NCI-H524 (cell line): Measurements from ENCODE around the gene LSM14B.
"Not testable (repeated sequence)": the region's sequence is repeated elsewhere in the genome, so short reads cannot be mapped to it uniquely, and the experiment has no call there.

ENCODE experiments used
- DNase-seq, 2 experiments: peaks; one replicate each; lab custom pipeline; 2025; lab: John Stamatoyannopoulos, UW

LSM14B gene

GRCh38 chr20:62147125-62147524 is 24.9 kb downstream of the LSM14B start:
- no peak for DNase-seq

- DNase-seq, result no peak
Observed at GRCh38 chr20:62147528-62147927, 25.3 kb downstream of the LSM14B start.

GRCh38 chr20:62148383-62148782 is 26.1 kb downstream of the LSM14B start:
- DNase-seq, result not testable (repeated sequence)

GRCh38 chr20:62148908-62149314 is 26.6 kb downstream of the LSM14B start:
- DNase-seq, result no peak

DNA sequence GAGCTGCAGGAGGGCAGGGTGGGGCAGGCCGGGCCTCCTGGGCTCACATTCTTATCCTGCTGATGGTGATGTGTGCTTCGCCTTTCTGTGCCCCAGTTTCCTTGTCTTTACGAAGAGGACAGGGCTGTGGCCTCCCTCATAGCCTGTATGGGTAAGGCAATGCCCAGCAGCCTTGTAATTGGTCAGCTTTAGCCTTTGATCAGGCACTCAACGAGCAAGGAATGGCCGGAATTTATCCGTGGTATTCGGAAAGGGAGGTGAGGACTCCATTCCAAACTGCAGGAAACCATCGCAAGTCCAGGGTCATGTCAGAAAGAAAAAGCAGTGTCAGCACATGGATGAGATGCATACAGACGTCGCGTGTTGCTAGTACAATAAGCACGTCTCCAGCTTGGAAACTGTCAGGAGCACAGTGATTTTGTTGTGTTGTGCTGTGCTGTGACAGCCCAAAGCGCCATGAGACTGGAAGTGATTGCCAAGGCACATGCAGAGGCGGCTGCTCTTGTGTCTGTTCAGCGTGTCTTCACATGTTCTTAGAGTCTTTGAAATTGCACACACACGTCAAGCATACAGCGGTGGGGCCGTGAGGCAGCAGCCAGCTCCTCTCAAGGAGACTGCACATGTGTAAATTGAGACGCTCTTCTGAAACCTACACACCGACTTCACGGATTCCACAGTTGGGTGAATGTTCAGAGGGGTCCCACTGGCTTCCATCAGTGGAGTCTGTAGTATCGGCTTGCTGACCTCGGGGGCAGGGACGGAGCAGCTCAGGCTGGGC is 27.4 kb downstream of the LSM14B start:
- DNase-seq, result no peak

DNA sequence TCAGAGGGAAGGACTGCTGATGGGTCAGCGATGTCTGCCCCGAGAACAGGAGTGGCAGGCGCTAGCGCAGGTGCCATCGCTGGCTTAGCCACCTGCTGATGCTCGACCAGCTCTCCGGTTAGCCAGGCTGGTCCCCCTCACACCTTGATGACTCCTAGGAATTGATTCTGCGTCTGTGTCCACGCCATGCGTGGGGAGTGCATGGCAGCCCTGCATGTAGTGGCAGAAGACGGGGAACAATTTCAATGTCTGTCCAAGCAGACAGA is 28.0 kb downstream of the LSM14B start:
- no peak for DNase-seq

- no peak for DNase-seq
Observed at GRCh38 chr20:62151225-62151624, 28.9 kb downstream of the LSM14B start.

GRCh38 chr20:62151835-62152364 is 29.6 kb downstream of the LSM14B start:
- no peak for DNase-seq

DNA sequence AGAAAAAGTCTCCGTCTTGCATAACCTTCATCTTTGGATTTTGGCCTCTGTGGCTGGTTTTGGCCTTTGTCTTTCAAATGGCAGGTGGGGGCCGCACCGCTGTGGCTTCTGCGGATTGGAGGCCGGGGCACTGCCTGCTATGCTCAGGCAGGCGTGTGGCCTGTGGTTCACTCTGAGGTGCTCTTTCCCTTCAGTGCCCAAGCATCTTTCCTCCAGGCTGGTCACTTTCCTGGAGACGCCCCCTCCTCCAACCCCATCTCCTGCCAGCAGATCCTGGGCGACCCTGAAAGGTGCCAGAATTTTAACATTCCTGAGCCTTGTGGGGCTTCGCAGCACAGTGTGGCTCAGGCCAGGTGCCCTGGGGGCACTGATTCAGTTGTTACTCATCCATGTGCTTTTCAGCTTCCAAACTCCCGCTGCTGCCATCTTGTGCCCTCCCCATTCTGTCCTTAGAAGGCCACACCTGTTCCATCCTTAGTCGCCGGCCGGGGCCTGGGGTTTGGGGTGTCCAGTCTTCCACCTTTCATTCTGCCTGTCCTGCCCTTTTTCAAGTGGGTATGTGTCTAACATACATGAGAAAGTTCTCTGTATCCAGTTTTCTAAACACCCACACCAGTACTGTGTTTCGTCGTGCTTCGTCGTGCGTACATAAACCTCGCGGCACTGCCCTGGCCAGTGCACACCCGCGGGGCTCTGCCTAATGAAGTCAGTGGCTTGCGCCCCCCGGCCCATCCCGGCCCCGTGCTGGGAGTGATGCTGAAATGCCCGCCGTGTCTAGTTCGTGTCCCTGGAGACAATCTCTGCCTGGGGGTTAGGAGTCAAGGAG is 33.4 kb downstream of the LSM14B start:
- no peak for DNase-seq

DNA sequence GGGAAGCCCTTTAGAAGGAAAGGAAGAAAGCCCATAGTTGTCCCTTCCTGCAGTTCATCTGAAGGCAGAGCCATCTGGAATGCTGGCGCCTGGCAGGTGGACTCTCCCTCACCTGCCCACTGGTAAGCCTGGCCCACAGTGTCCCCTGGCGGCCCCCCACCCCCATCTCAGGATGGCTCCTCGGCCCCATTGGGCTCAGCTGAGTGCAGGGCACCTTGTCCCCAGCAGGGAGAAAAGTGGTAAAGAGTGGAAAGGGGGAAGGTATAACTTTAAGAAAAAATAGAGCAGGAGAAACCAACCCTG is 33.9 kb downstream of the LSM14B start:
- DNase-seq, result no peak

- DNase-seq, result peak; percentile 47 to 74
Observed at GRCh38 chr20:62156592-62157386, 34.5 kb downstream of the LSM14B start.

- no peak for DNase-seq
Observed at GRCh38 chr20:62157387-62158087, 35.3 kb downstream of the LSM14B start.

- DNase-seq, result no peak
Observed at GRCh38 chr20:62158088-62158400, 35.8 kb downstream of the LSM14B start.

DNA sequence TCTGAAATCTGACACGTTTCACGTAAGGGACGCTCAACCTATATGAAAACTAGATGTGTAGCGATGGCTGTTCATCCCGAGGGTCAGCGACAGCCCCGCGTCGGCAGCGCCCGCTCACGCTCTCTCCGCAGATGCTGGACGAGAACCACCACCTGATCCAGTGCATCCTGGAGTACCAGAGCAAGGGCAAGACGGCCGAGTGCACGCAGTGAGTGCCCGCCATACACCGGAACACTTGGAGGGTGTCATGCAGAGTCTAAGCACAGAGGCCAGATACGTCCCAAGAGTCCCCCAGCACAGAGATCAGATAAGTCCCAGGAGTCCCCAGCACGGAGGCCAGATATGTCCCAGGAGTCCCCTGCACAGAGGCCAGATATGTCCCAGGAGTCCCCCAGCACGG is 36.3 kb downstream of the LSM14B start:
- no peak for DNase-seq

GRCh38 chr20:62159052-62159451 is 36.8 kb downstream of the LSM14B start:
- DNase-seq, result no peak

GRCh38 chr20:62159839-62160238 is 37.6 kb downstream of the LSM14B start:
- no peak for DNase-seq

- DNase-seq, result no peak
Observed at GRCh38 chr20:62160253-62160652, 38.0 kb downstream of the LSM14B start.

DNA sequence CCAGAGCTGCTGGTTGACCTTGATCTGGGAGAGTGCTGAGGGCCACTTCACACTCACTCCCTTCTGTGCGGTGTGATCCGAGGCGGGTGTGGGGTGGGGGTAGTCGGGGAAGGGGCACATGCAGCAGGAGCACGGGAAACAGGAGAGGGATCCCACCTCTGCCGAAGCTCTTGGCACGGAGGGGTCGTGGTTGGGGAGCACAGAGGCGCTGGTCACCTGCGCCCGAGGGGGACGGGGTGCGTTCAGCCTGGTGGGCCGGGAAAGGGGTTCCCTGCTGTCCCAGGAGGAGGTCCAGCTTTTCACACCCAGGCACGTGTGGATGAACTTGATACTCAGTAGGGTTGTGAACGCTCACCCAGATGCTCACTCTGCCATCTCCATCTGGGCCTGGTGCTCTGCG is 38.6 kb downstream of the LSM14B start:
- DNase-seq, result no peak

DNA sequence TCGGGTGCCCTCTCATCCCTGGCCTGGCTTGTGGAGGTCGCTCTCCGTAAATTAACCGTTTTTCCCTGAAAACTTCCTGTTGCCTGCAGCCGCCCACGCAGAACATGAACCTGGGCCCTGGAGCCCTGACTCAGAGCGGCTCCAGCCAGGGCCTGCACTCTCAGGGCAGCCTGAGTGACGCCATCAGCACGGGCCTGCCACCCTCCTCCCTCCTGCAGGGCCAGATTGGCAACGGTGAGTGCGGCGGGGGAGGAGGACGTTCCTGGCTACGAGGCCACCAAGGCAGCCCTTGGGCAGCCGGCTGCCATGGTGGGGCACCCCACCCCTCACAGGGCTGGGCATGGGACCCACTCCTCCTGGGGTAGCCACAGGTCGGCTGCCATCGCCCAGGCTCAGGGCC is 39.1 kb downstream of the LSM14B start:
- DNase-seq, result no peak

GRCh38 chr20:62162765-62163484 is 40.6 kb downstream of the LSM14B start:
- DNase-seq, result no peak

GRCh38 chr20:62163485-62163865 is 41.2 kb downstream of the LSM14B start:
- DNase-seq, result no peak
